Peyer's patch (tissue), 4 donors: ENCODE measurements around the gene SLC35G4.

Experiments used
- CTCF ChIP-seq, 6 experiments: fragments of 450-650 bp in 4 of 6; fragments of 200-600 bp in 2 of 6; sonication (generic) in 1 of 6; IDR thresholded peaks; one replicate each; pipeline ENCODE4 v1.5.1; 2017 to 2019; ENCODE audit warnings: antibody characterized with exemption in 6 of 6, mild to moderate bottlenecking in 3 of 6, moderate library complexity in 1 of 6
- POLR2A ChIP-seq, 2 donors: fragments of 450-650 bp; IDR thresholded peaks; one replicate each; pipeline ENCODE4 v1.5.1; 2017; ENCODE audit warnings: antibody characterized with exemption in 2 of 2, mild to moderate bottlenecking in 2 of 2, moderate library complexity in 2 of 2

GRCh38 chr18:11658019-11658418 lies 48.6 kb downstream of the SLC35G4 start:
- no peak for TF ChIP-seq POLR2A (IDR thresholded peaks at IDR 0.05)
- TF ChIP-seq CTCF (IDR thresholded peaks at IDR 0.05), result no peak
